ENCODE measurements around the gene ZNF19. TPM values are rescaled to one million over a fixed set of nuclear protein-coding genes. Genes with fewer than 3 reads are reported as not detected.
"Not testable (repeated sequence)": the region's sequence is repeated elsewhere in the genome, so short reads cannot be mapped to it uniquely, and the experiment has no call there.

Gene ZNF19
- total RNA-seq, 1 donor from 2014 or later, result not detected

- Histone ChIP-seq H3K27me3 (no peaks in the 10 kb centered on the region), H3K4me1 (no peaks in the 10 kb centered on the region), H3K4me3 (no peak overlapping the region), H3K27ac (no peak overlapping the region), H3K36me3 (no peaks in the 10 kb centered on the region), H3K9me3 (no peaks in the 10 kb centered on the region)
- intact Hi-C loops (cut with DNase I), result no loop called here
- TF ChIP-seq CTCF (IDR thresholded peaks at IDR 0.05), result no peak
- no peak for DNase-seq (ENCODE audit: low spot score in 2 of 2)
Observed at GRCh38 chr16:71514476-71514875, 25.4 kb upstream of the ZNF19 start.

- intact Hi-C loops (cut with DNase I), result no loop called here
- H3K27me3 ChIP-seq, result no peaks in the 10 kb centered on the region
Observed at GRCh38 chr16:71513302-71513701, 24.2 kb upstream of the ZNF19 start.

GRCh38 chr16:71507061-71507460 lies 17.9 kb upstream of the ZNF19 start:
- intact Hi-C loops (cut with DNase I), result no loop called here
- no peaks in the 10 kb centered on the region for H3K36me3 ChIP-seq
- H3K27ac ChIP-seq, result no peak overlapping the region
- DNase-seq (ENCODE audit: low spot score in 2 of 2), result no peak
- H3K9me3 ChIP-seq, result no peaks in the 10 kb centered on the region
- H3K4me1 ChIP-seq, result no peaks in the 10 kb centered on the region
- no peaks in the 10 kb centered on the region for H3K27me3 ChIP-seq
- no peak for TF ChIP-seq CTCF (IDR thresholded peaks at IDR 0.05)
- H3K4me3 ChIP-seq, result no peak overlapping the region

More at GRCh38 chr16:71513302-71513701, 24.2 kb upstream of the ZNF19 start:
- H3K36me3 ChIP-seq, result no peaks in the 10 kb centered on the region
- no peak overlapping the region for H3K4me3 ChIP-seq
- H3K27ac ChIP-seq, result no peak overlapping the region
- TF ChIP-seq CTCF (IDR thresholded peaks at IDR 0.05), result no peak
- no peaks in the 10 kb centered on the region for H3K4me1 ChIP-seq
- H3K9me3 ChIP-seq, result no peaks in the 10 kb centered on the region
- DNase-seq (ENCODE audit: low spot score in 2 of 2), result no peak

GRCh38 chr16:71504901-71505300 lies 15.8 kb upstream of the ZNF19 start:
- DNase-seq (ENCODE audit: low spot score in 2 of 2), result no peak
- Histone ChIP-seq H3K27ac (no peak overlapping the region), H3K27me3 (no peaks in the 10 kb centered on the region), H3K4me3 (no peak overlapping the region), H3K4me1 (no peaks in the 10 kb centered on the region), H3K36me3 (no peaks in the 10 kb centered on the region), H3K9me3 (no peaks in the 10 kb centered on the region)
- intact Hi-C loops (cut with DNase I), result no loop called here
- no peak for TF ChIP-seq CTCF (IDR thresholded peaks at IDR 0.05)

- H3K4me3 ChIP-seq; H3K36me3 ChIP-seq; H3K27me3 ChIP-seq; intact Hi-C loops (cut with DNase I); H3K4me1 ChIP-seq; H3K27ac ChIP-seq; H3K9me3 ChIP-seq; DNase-seq (ENCODE audit: low spot score in 2 of 2): not testable (repeated sequence)
Observed at GRCh38 chr16:71504051-71504450, 14.9 kb upstream of the ZNF19 start.

GRCh38 chr16:71501547-71501946 lies 12.4 kb upstream of the ZNF19 start:
- DNase-seq (ENCODE audit: low spot score in 2 of 2), result no peak
- intact Hi-C loops (cut with DNase I), result no loop called here
- Histone ChIP-seq H3K9me3 (no peaks in the 10 kb centered on the region), H3K27me3 (no peaks in the 10 kb centered on the region), H3K36me3 (no peaks in the 10 kb centered on the region), H3K27ac (no peak overlapping the region), H3K4me1 (no peaks in the 10 kb centered on the region), H3K4me3 (no peak overlapping the region)
- TF ChIP-seq CTCF (IDR thresholded peaks at IDR 0.05), result no peak
